Measurements from ENCODE around the gene ATF2.

DNA sequence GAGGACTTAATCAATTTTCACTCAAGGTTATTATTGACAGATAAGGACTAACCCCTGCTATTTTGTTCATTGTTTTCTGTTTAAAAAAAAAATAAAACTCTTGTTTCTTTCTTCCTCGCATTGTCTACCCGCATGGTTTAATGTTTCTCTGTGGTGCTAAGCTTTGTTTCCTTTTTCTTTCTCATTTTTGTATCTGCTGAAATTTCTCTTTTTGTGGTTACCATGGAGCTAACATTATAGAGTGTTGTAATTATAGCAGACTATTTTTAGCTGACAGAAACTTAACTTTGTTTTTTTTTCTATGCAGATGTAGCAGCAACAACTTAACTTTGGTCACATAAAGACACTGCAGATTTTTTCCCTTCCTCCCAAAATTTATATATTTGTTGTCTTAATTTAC lies 119.7 kb downstream of the ATF2 start:
- TF ChIP-seq SUZ12 (IDR thresholded peaks at IDR 0.05; ENCODE audit: extremely low read depth, insufficient read depth, insufficient read length): no peak
- TF ChIP-seq YY1 (IDR thresholded peaks at IDR 0.05; ENCODE audit: insufficient read depth, insufficient read length): no peak

Measured in NT2/D1 (cell line).